HepG2 (cell line): ENCODE results near the gene PCSK2. TPM values are rescaled to one million over a fixed set of nuclear protein-coding genes. Genes with fewer than 3 reads are reported as not detected.

Experiments used
- ATAC-seq: fragments of 200-7000 bp; cut with Tn5 transposase; 3 replicates; pipeline ENCODE4 v1.9.1; 2020; ENCODE audit warnings: mild to moderate bottlenecking, moderate library complexity
- BruUV-seq: library from RNA; stranded (reverse); fragments of 400-500 nt; replicated peaks from 2 replicates; lab custom pipeline; 2021; lab: Mats Ljungman, UMichigan
- CTCF ChIA-PET: fragments of 300-600 bp; formaldehyde crosslinking; extraction: SDS; loops from one replicate; lab custom pipeline; 2021; ENCODE audit warnings: low total read pairs, inconsistent platforms, low intra/inter-chr PET ratio; lab: Yijun Ruan, JAX
- POLR2A ChIA-PET: fragments of 350-600 bp; sonication (Branson Sonifier 250); formaldehyde crosslinking; loops from one replicate; lab custom pipeline; 2020; ENCODE audit warnings: antibody characterized with exemption, inconsistent platforms; lab: Yijun Ruan, JAX
- DNase-seq: peaks from one replicate; pipeline ENCODE4 v3.0.0-alpha.2; 2015; ENCODE audit warnings: low spot score
- FAIRE-seq: peaks from 3 replicates; lab custom pipeline; 2011; peaks lifted over from hg19 to GRCh38; lab: Jason Lieb, UNC
- H2AFZ ChIP-seq: one replicate; pipeline ENCODE4 v1.6.1; 2011; ENCODE audit warnings: low read length, inconsistent platforms
- H3K27ac ChIP-seq: fragments of 300-600 bp; 3 replicates; pipeline ENCODE4 v1.8.0; 2011; ENCODE audit warnings: mixed run types, mild to moderate bottlenecking, mixed read lengths, low read length, inconsistent platforms; ENCODE audit not compliant: insufficient read depth; ENCODE audit errors: extremely low read length
- H3K27me3 ChIP-seq, 2 experiments: fragments of 200-600 bp in 1 of 2; 2 replicates in 1 of 2; 3 replicates in 1 of 2; pipeline versions ENCODE4 v1.6.0 to v1.8.0; 2011; ENCODE audit warnings: low read length in 2 of 2, mild to moderate bottlenecking in 2 of 2, moderate library complexity in 2 of 2, inconsistent platforms in 1 of 2; ENCODE audit not compliant: insufficient read depth in 2 of 2, control insufficient read depth in 1 of 2
- H3K36me3 ChIP-seq, 2 experiments: fragments of 200-600 bp in 1 of 2; replicated peaks in 1 of 2; 2 replicates in 1 of 2; 3 replicates in 1 of 2; pipeline versions ENCODE4 v1.5.1 to v1.8.0; 2011; ENCODE audit warnings: low read length in 2 of 2, inconsistent platforms in 1 of 2; ENCODE audit not compliant: insufficient read depth in 2 of 2, control insufficient read depth in 1 of 2
- H3K4me1 ChIP-seq: 2 replicates; pipeline ENCODE4 v1.5.1; 2012; ENCODE audit warnings: low read length, inconsistent platforms; ENCODE audit not compliant: insufficient read depth
- H3K4me2 ChIP-seq: 2 replicates; pipeline ENCODE4 v1.6.0; 2011; ENCODE audit warnings: low read depth, low read length, inconsistent platforms
- H3K4me3 ChIP-seq, 3 experiments: fragments of 200-600 bp in 1 of 3; sonication (generic), shearing (Covaris generic) in 1 of 3; replicated peaks in 1 of 3; 2 replicates each; pipeline ENCODE4 v1.5.1; 2011 to 2016; ENCODE audit warnings: low read length in 3 of 3, inconsistent platforms in 2 of 3, low read depth in 2 of 3, mild to moderate bottlenecking in 2 of 3, control low read depth in 1 of 3, mixed read lengths in 1 of 3; ENCODE audit not compliant: insufficient read depth in 1 of 3
- H3K79me2 ChIP-seq: one replicate; pipeline ENCODE4 v1.6.1; 2011; ENCODE audit warnings: low read length, inconsistent platforms; ENCODE audit not compliant: insufficient read depth
- H3K9ac ChIP-seq: 2 replicates; pipeline ENCODE4 v1.6.0; 2011; ENCODE audit warnings: mild to moderate bottlenecking, low read depth, low read length, inconsistent platforms; ENCODE audit not compliant: insufficient read depth
- H3K9me3 ChIP-seq: 2 replicates; pipeline ENCODE4 v1.5.1; 2012; ENCODE audit warnings: mild to moderate bottlenecking, low read length
- H4K20me1 ChIP-seq: 2 replicates; pipeline ENCODE4 v1.6.0; 2011; ENCODE audit warnings: inconsistent platforms, mild to moderate bottlenecking, low read length, moderate library complexity; ENCODE audit not compliant: insufficient read depth
- ATF7 ChIP-seq, 2 experiments: fragments of 450-650 bp in 1 of 2; sonication (generic) in 1 of 2; formaldehyde crosslinking in 1 of 2; IDR thresholded peaks; 2 replicates each; pipeline versions ENCODE4 v1.4.0 to v1.6.1; 2016 to 2020; ENCODE audit warnings: antibody characterized with exemption in 1 of 2, mild to moderate bottlenecking in 1 of 2, missing genetic modification reagents in 1 of 2
- CREM ChIP-seq, 2 experiments: sonication (generic) in 1 of 2; formaldehyde crosslinking in 1 of 2; IDR thresholded peaks; 2 replicates each; pipeline versions ENCODE4 v1.4.0 to v1.6.1; 2016 to 2020; ENCODE audit warnings: antibody characterized with exemption in 1 of 2, mild to moderate bottlenecking in 1 of 2, missing genetic modification reagents in 1 of 2
- MAFF ChIP-seq: IDR thresholded peaks from 2 replicates; pipeline ENCODE4 v1.6.1; 2011; ENCODE audit warnings: low read depth, low read length, improper control_type of control experiment
- MAFK ChIP-seq, 2 experiments: IDR thresholded peaks in 1 of 2; conservative IDR thresholded peaks in 1 of 2; 2 replicates each; pipeline ENCODE4 v1.6.1; 2011; ENCODE audit warnings: improper control_type of control experiment in 2 of 2, low read length in 2 of 2
- PAWR ChIP-seq: sonication (generic); formaldehyde crosslinking; IDR thresholded peaks from 2 replicates; pipeline ENCODE4 v1.4.0; 2020; ENCODE audit warnings: missing genetic modification reagents, mild to moderate bottlenecking, borderline replicate concordance
- RAD51 ChIP-seq: fragments of 450-650 bp; IDR thresholded peaks from 2 replicates; pipeline ENCODE4 v1.6.1; 2016; ENCODE audit warnings: borderline replicate concordance
- SIN3B ChIP-seq: fragments of 150-350 bp; IDR thresholded peaks from 2 replicates; pipeline ENCODE4 v1.6.1; 2014; ENCODE audit warnings: low read length
- SP2 ChIP-seq: sonication (generic); formaldehyde crosslinking; IDR thresholded peaks from 2 replicates; pipeline ENCODE4 v1.5.1; 2020; ENCODE audit warnings: mild to moderate bottlenecking, missing genetic modification reagents
- THRA ChIP-seq: sonication (generic); formaldehyde crosslinking; IDR thresholded peaks from 2 replicates; pipeline ENCODE4 v1.4.0; 2020; ENCODE audit warnings: missing genetic modification reagents, borderline replicate concordance
- THYN1 ChIP-seq: sonication (generic); formaldehyde crosslinking; IDR thresholded peaks from 2 replicates; pipeline ENCODE4 v1.8.1; 2023; ENCODE audit warnings: low read depth, mild to moderate bottlenecking, moderate library complexity, missing genetic modification reagents, borderline replicate concordance
- ZNF3 ChIP-seq: IDR thresholded peaks from 2 replicates; pipeline ENCODE4 v1.7.0; 2017; ENCODE audit warnings: inconsistent platforms
- ZNF44 ChIP-seq: sonication (generic); formaldehyde crosslinking; IDR thresholded peaks from 2 replicates; pipeline ENCODE4 v1.5.1; 2020; ENCODE audit warnings: mild to moderate bottlenecking, missing genetic modification reagents
- ZNF513 ChIP-seq: sonication (generic); formaldehyde crosslinking; conservative IDR thresholded peaks from 2 replicates; pipeline ENCODE4 v1.5.0; 2020; ENCODE audit warnings: missing genetic modification reagents
- ZNF557 ChIP-seq: sonication (generic); formaldehyde crosslinking; IDR thresholded peaks from 2 replicates; pipeline ENCODE4 v1.4.0; 2020; ENCODE audit warnings: missing genetic modification reagents
- WGBS: methylation state at CpG from one replicate; pipeline ENCODE4 v1.1.6; 2017; ENCODE audit warnings: low lambda C conversion rate; 5-methylcytosine and 5-hydroxymethylcytosine counted together
- in situ Hi-C: cut with HindIII; loops from 2 replicates; pipeline ENCODE4 v1.10.0; 2017; ENCODE audit warnings: low pct_unique_long_range_greater_than_20kb; ENCODE audit not compliant: extremely low pct_ligation_motif_present
- intact Hi-C: fragments of 100-400 bp; cut with micrococcal nuclease; formaldehyde crosslinking; loops from one replicate; pipeline ENCODE4 v1.10.0; 2022; ENCODE audit not compliant: unreplicated experiment
- polyA plus RNA-seq, 8 experiments: library from polyadenylated mRNA; depleted of rRNA in 3 of 8; stranded (reverse) in 7 of 8; unstranded in 1 of 8; fragments of >200 nt; fragmentation: Illumina TruSeq in 4 of 8; extraction: Trizol in 4 of 8; gene quantifications; 2 replicates each; pipeline versions ENCODE4 v1.2.1 to v1.2.3, GENCODE V29; 2011 to 2016; ENCODE audit warnings: low read depth in 4 of 8, missing spikeins in 1 of 8, mixed read lengths in 1 of 8; ENCODE audit not compliant: insufficient read depth in 1 of 8
- total RNA-seq, 5 experiments: library from RNA; depleted of rRNA; stranded (reverse); fragments of >200 nt; fragmentation: Illumina TruSeq; extraction: Trizol; gene quantifications; 2 replicates each; pipeline ENCODE4 v1.2.3, GENCODE V29; 2016; ENCODE audit warnings: low read depth in 1 of 5

Gene PCSK2
- total and polyA plus RNA-seq, 2 of the 13 experiments (the other 11 are each of a cell fraction or from before 2014, with no cell fraction given) = not detected

- DNase-seq (no peak), ATAC-seq (no peak), FAIRE-seq (no peak)
- H3K9ac ChIP-seq = no peak overlapping the region
- H2AFZ ChIP-seq = no peak overlapping the region
- intact Hi-C loops = no loop called here
- in situ Hi-C loops = no loop called here
- no peaks in the 10 kb centered on the region for H3K36me3 ChIP-seq
- H3K27me3 ChIP-seq = peaks cover 3 to 26% of the 10 kb centered on the region in 2 experiments; a peak in 4 of 5 replicates
- ChIA-PET POLR2A (no interaction called here), CTCF (no interaction called here)
- WGBS = 61% methylated on average over 5 of the region's 5 CpGs
- no peaks in the 10 kb centered on the region for H3K9me3 ChIP-seq
- H3K79me2 ChIP-seq = no peaks in the 10 kb centered on the region
- no peaks in the 10 kb centered on the region for H4K20me1 ChIP-seq
- no peak overlapping the region for H3K4me2 ChIP-seq
- 0 out of 2 replicates have a peak, but pooled peaks cover under 1% of the 10 kb centered on the region for H3K4me1 ChIP-seq
- H3K4me3 ChIP-seq = no peak overlapping the region
- TF ChIP-seq ZNF513 (no peak), ZNF44 (CRISPR knock-in tag) (no peak), SIN3B (no peak), RAD51 (no peak), SP2 (CRISPR knock-in tag) (no peak), THYN1 (CRISPR knock-in tag) (no peak), MAFK (conservative IDR thresholded peaks at IDR 0.05 in 1 of 2, IDR thresholded peaks at IDR 0.05 in 1 of 2; ENCODE audit: low read length in 2 of 2) (peak; percentile 98 to 99), ZNF3 (CRISPR knock-in tag) (no peak), MAFF (peak; percentile 97), THRA (CRISPR knock-in tag) (no peak), ATF7 (IDR thresholded peaks at IDR 0.05) (no peak), ATF7 (CRISPR knock-in tag; IDR thresholded peaks at IDR 0.05) (no peak), CREM (IDR thresholded peaks at IDR 0.05) (no peak), CREM (CRISPR knock-in tag; IDR thresholded peaks at IDR 0.05) (no peak), PAWR (CRISPR knock-in tag) (no peak), ZNF557 (CRISPR knock-in tag) (no peak)
- H3K27ac ChIP-seq = no peak overlapping the region
- BruUV-seq = no TSS peak
Measured at GRCh38 chr20:17525132-17525531, 298.3 kb downstream of the PCSK2 start.
